Measurements from ENCODE around the gene GPR160. TPM values are rescaled to one million over a fixed set of nuclear protein-coding genes. Genes with fewer than 3 reads are reported as not detected.

The GPR160 gene
- total RNA-seq, 1 donor from 2014 or later: 0.21 TPM

DNA sequence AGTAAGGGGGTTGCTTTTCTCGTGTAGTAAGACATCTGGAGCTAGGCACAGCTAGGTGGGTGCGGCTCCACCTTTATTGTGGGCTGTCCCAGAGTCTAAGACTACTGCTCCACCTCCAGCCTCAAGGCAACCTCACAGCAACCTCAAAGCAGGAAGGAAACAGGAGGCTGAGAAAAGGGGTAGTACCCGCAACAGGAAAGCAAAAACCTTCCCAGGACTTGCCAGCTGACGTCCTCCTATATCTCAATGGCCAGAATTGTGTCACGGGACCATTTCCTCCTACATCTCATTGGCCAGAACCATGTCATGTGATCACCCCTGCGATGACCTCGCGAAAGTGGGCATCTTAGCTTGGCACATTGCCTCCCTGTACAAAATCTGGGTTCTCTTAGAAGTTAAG, 4.3 kb upstream of the GPR160 start:
- no peak for TF ChIP-seq CTCF (conservative IDR thresholded peaks at IDR 0.05)
- Mint-ChIP-seq H3K4me1 (no peaks in the 10 kb centered on the region), H3K9me3 (no peaks in the 10 kb centered on the region), H3K27ac (ENCODE audit: unreplicated experiment) (no peak overlapping the region), H3K4me3 (no peak overlapping the region), H3K36me3 (ENCODE audit: low read depth) (no peaks in the 10 kb centered on the region), H3K27me3 (ENCODE audit: low read depth) (peaks cover 31% of the 10 kb centered on the region)
- no peak for DNase-seq (ENCODE audit: low read depth, low spot score)

DNA sequence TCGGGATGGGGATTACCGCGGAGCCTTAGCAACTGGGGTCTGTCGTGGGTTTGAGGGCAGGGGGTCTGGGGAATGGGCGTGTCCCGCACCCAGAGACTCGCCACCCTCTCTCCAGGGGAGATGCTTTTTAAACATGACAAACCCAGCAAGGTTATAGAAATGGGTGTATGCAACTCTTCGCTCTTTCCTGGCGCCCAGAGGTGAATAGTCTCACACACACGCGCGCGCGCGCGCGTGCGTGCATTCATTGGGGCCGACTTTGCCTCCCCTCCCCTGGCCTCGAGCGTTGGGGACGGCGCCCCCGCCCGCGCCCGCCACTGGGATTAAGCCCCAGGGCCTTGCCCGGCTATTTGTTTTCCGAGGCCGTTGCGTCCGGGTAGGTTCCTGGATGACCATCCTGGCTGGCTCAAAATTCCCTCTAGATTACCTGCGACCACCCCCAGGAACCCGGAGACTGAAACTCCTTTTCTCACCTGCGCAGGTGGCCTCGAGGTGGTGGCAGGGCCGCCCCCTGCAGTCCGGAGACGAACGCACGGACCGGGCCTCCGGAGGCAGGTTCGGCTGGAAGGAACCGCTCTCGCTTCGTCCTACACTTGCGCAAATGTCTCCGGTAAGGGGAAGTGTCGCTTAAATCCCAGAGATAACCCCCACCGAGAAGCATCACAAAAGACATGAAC, 777 bp downstream of the GPR160 start:
- peak; percentile 34 for TF ChIP-seq CTCF (conservative IDR thresholded peaks at IDR 0.05)
- no peaks in the 10 kb centered on the region for H3K36me3 Mint-ChIP-seq (ENCODE audit: low read depth)
- H3K4me1 Mint-ChIP-seq: no peaks in the 10 kb centered on the region
- no peak for DNase-seq (ENCODE audit: low read depth, low spot score)
- no peaks in the 10 kb centered on the region for H3K9me3 Mint-ChIP-seq
- H3K4me3 Mint-ChIP-seq: peak overlapping the region; percentile 85
- H3K27me3 Mint-ChIP-seq (ENCODE audit: low read depth): peaks cover 72% of the 10 kb centered on the region
- H3K27ac Mint-ChIP-seq (ENCODE audit: unreplicated experiment): no peak overlapping the region

GRCh38 chr3:170040418-170040817, 2.6 kb downstream of the GPR160 start:
- no peak for DNase-seq (ENCODE audit: low read depth, low spot score)
- no peaks in the 10 kb centered on the region for H3K4me1 Mint-ChIP-seq
- no peak overlapping the region for H3K27ac Mint-ChIP-seq (ENCODE audit: unreplicated experiment)
- no peaks in the 10 kb centered on the region for H3K9me3 Mint-ChIP-seq
- H3K36me3 Mint-ChIP-seq (ENCODE audit: low read depth): no peaks in the 10 kb centered on the region
- H3K4me3 Mint-ChIP-seq: peak overlapping the region; percentile 25
- H3K27me3 Mint-ChIP-seq (ENCODE audit: low read depth): peaks cover 74% of the 10 kb centered on the region
- TF ChIP-seq CTCF (conservative IDR thresholded peaks at IDR 0.05): no peak

DNA sequence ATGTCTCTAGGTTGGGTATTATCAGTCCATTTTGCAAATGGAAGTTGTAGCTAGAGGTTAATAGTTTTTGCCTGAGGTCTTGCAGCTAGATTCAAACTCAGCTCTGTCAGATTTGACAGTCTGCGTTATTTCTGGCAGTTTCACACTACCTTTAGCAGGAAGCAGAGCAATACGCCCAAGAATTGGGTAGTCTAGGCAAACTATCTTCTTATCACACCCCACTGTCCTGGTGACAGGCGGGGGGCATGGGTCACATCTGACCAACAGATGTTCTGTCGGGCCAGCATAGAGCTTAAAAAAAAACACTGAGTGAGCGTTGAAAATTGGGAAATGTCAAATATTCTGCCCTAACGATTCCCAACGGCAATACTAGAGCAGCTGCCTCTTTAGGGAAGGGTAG, 5.7 kb downstream of the GPR160 start:
- Mint-ChIP-seq H3K4me1 (no peaks in the 10 kb centered on the region), H3K27me3 (ENCODE audit: low read depth) (peaks cover 54% of the 10 kb centered on the region), H3K4me3 (no peak overlapping the region), H3K36me3 (ENCODE audit: low read depth) (no peaks in the 10 kb centered on the region), H3K9me3 (no peaks in the 10 kb centered on the region), H3K27ac (ENCODE audit: unreplicated experiment) (no peak overlapping the region)
- no peak for TF ChIP-seq CTCF (conservative IDR thresholded peaks at IDR 0.05)
- no peak for DNase-seq (ENCODE audit: low read depth, low spot score)

GRCh38 chr3:170044271-170044670, 6.5 kb downstream of the GPR160 start:
- Mint-ChIP-seq H3K4me3 (no peak overlapping the region), H3K36me3 (ENCODE audit: low read depth) (no peaks in the 10 kb centered on the region), H3K27ac (ENCODE audit: unreplicated experiment) (no peak overlapping the region), H3K9me3 (no peaks in the 10 kb centered on the region), H3K27me3 (ENCODE audit: low read depth) (peaks cover 46% of the 10 kb centered on the region), H3K4me1 (no peaks in the 10 kb centered on the region)
- DNase-seq (ENCODE audit: low read depth, low spot score): no peak
- TF ChIP-seq CTCF (conservative IDR thresholded peaks at IDR 0.05): no peak
